ENCODE results near the gene KANK2. TPM values are rescaled to one million over a fixed set of nuclear protein-coding genes. Genes with fewer than 3 reads are reported as not detected.

KANK2 gene
- total RNA-seq, 1 experiment from 2014 or later, result 27.8 TPM

DNA sequence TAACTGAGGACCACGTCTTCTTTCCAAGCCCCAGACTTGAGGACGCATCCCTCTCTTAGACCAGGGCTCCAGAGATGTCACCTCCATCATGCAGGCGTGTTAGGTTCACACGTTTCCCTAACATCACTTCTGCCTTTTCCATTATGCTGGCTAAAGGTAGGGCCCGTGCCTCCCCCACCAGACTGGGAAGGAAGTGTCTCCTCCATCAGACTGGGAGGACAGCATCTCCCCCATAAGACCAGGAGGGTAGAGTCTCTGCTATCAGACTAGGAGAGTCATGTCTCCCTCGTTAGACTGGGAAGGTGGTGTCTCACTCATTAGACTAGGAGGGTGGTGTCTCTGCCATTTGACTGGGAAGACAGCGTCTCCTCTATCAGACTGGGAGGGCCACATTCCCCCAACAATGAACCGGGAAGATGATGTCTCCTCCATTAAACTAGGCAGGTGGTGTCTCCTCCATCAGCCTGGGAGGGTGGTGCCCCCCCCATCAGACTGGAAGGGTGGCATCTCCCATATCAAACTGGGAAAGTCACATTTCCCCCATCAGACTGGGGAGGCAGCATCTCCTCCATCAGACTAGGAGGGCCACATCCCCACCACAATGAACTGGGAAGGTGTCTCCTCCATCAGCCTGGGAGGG is 23.7 kb downstream of the KANK2 start:
- Mint-ChIP-seq H3K4me1 (ENCODE audit: low read depth, unreplicated experiment) (no peaks in the 10 kb centered on the region), H3K27ac (ENCODE audit: unreplicated experiment) (no peak overlapping the region), H3K4me3 (ENCODE audit: low read depth, unreplicated experiment) (no peak overlapping the region), H3K27me3 (ENCODE audit: unreplicated experiment) (no peaks in the 10 kb centered on the region), H3K9me3 (ENCODE audit: low read depth, unreplicated experiment) (no peaks in the 10 kb centered on the region), H3K36me3 (ENCODE audit: insufficient read depth, unreplicated experiment) (peaks cover 11% of the 10 kb centered on the region)
- BruUV-seq (replicated peaks), result no TSS peak
- CTCF ChIA-PET, result no interaction called here
- intact Hi-C loops (cut with micrococcal nuclease; ENCODE audit: unreplicated experiment), result no loop called here
- DNase-seq, result no peak
- TF ChIP-seq CTCF (IDR thresholded peaks at IDR 0.05; ENCODE audit: unreplicated experiment), result no peak

DNA sequence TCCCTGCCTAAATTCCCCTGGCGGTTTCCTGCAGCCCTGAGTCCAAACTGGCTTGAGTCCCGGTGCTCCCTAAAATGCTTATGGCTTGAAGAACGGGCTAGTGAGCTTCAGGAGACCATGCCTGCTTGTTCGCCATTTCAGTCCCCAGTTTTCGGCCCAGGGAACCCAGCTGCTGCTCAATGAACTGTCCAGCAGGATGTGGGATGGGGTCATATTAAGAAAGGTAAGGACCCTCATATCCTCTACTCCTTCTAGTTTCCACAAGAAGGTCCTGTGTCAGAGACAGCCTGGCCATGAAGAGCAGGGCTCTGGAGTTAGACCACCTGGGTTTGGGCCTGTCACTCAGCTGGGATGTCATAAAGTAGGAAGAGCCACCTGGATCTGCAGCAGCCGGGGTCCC is 24.8 kb downstream of the KANK2 start:
- peaks cover 8% of the 10 kb centered on the region for H3K36me3 Mint-ChIP-seq (ENCODE audit: insufficient read depth, unreplicated experiment)

GRCh38 chr19:11171144-11171543 is 26.2 kb downstream of the KANK2 start:
- H3K27me3 Mint-ChIP-seq (ENCODE audit: unreplicated experiment), result no peaks in the 10 kb centered on the region
- DNase-seq, result no peak
- no peaks in the 10 kb centered on the region for H3K9me3 Mint-ChIP-seq (ENCODE audit: low read depth, unreplicated experiment)
- CTCF ChIA-PET, result no interaction called here
- no peak overlapping the region for H3K27ac Mint-ChIP-seq (ENCODE audit: unreplicated experiment)
- TF ChIP-seq CTCF (IDR thresholded peaks at IDR 0.05; ENCODE audit: unreplicated experiment), result no peak
- no peak overlapping the region for H3K4me3 Mint-ChIP-seq (ENCODE audit: low read depth, unreplicated experiment)
- intact Hi-C loops (cut with micrococcal nuclease; ENCODE audit: unreplicated experiment), result no loop called here
- H3K36me3 Mint-ChIP-seq (ENCODE audit: insufficient read depth, unreplicated experiment), result peaks cover 8% of the 10 kb centered on the region
- H3K4me1 Mint-ChIP-seq (ENCODE audit: low read depth, unreplicated experiment), result no peaks in the 10 kb centered on the region
- no TSS peak for BruUV-seq (replicated peaks)

More for the DNA sequence above, 24.8 kb downstream of the KANK2 start:
- TF ChIP-seq CTCF (IDR thresholded peaks at IDR 0.05; ENCODE audit: unreplicated experiment), result no peak
- no peaks in the 10 kb centered on the region for H3K27me3 Mint-ChIP-seq (ENCODE audit: unreplicated experiment)
- no peak overlapping the region for H3K27ac Mint-ChIP-seq (ENCODE audit: unreplicated experiment)
- DNase-seq, result no peak
- H3K4me1 Mint-ChIP-seq (ENCODE audit: low read depth, unreplicated experiment), result no peaks in the 10 kb centered on the region
- H3K4me3 Mint-ChIP-seq (ENCODE audit: low read depth, unreplicated experiment), result no peak overlapping the region
- CTCF ChIA-PET, result no interaction called here
- BruUV-seq (replicated peaks), result no TSS peak
- H3K9me3 Mint-ChIP-seq (ENCODE audit: low read depth, unreplicated experiment), result no peaks in the 10 kb centered on the region
- intact Hi-C loops (cut with micrococcal nuclease; ENCODE audit: unreplicated experiment), result no loop called here

- H3K4me3 Mint-ChIP-seq (ENCODE audit: low read depth, unreplicated experiment), result no peak overlapping the region
- intact Hi-C loops (cut with micrococcal nuclease; ENCODE audit: unreplicated experiment), result no loop called here
- H3K27me3 Mint-ChIP-seq (ENCODE audit: unreplicated experiment), result no peaks in the 10 kb centered on the region
- H3K4me1 Mint-ChIP-seq (ENCODE audit: low read depth, unreplicated experiment), result no peaks in the 10 kb centered on the region
- CTCF ChIA-PET, result no interaction called here
- TF ChIP-seq CTCF (IDR thresholded peaks at IDR 0.05; ENCODE audit: unreplicated experiment), result no peak
- H3K36me3 Mint-ChIP-seq (ENCODE audit: insufficient read depth, unreplicated experiment), result peaks cover 8% of the 10 kb centered on the region
- no peak for DNase-seq
- BruUV-seq (replicated peaks), result no TSS peak
- H3K27ac Mint-ChIP-seq (ENCODE audit: unreplicated experiment), result no peak overlapping the region
- no peaks in the 10 kb centered on the region for H3K9me3 Mint-ChIP-seq (ENCODE audit: low read depth, unreplicated experiment)
Measured at GRCh38 chr19:11169896-11170678, 27.3 kb downstream of the KANK2 start.
